Activated CD8-positive, alpha-beta memory T cell treated with anti-CD3 and anti-CD28 coated beads for 48 hours (primary cell): ENCODE measurements around the gene NEURL3.
A peak's percentile ranks its signal among the peaks of the same experiment; 100 is the strongest.
"Not testable (repeated sequence)": the region's sequence is repeated elsewhere in the genome, so short reads cannot be mapped to it uniquely, and the experiment has no call there.

Experiments used
- DNase-seq, 3 experiments: peaks; one replicate each; pipeline ENCODE4 v3.0.0-alpha.2; 2020; ENCODE audit warnings: low read depth in 2 of 3, low spot score in 2 of 3

The NEURL3 gene

DNA sequence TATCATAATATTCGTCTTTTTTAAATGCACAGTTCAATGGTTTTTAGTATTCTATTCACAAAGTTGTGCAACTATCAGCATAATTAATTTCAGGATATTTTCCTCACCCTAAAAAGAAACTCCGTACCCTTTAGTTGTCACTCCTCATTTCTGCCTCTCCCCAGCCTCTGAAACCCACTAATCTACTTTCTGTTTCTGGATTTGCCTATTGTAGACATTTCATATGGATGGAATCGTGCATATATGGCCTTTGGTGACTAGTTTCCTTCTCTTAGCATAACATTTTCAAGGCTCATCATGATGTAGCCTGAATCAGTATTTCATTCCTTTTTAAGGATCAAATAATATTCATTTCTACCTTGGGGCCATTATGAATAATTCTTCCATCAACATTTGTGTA, 18.5 kb downstream of the NEURL3 start:
- DNase-seq = no peak

DNA sequence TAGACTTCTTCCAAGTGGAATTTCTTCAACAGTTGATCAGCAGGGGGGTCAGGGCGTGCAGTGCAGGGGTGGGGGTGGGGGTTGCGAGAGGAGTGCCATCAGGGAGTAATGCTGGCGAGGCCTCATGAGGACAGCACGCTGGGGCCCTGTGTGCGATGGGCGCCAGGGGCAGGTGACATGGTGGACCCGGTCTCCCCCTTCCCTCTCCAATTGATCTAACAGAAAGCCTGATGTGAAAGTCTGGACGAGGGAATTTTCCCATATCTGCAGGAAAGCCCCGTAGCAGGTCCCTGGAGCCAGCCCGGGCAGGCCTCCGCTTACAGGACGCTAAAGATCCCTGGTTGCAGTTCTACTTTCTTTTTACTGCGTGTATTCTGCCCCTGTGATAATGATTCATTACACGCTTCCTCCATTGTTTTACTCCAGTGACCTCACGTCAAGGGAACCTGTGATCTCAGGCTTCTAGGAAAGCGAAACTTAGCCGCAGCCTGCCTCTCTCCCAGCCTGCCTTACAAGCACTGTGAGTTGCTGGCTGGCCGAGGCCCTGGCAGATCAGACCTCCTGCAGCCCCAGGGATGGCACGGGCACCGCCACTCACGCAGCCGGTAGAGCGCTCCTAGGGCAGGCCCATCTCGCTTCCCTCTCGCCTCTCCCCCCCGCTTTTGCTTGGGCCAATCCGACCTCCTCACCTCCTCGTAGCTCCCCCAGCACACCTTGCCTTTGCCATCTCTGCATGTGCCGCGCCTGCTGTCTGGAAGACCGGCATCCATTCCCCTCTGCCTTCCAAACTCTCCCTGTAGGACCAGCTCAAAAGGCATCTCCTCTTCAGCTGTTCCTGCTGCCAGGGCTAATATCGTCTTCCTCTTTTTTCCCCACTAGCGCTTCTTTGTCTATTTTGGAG, 19.2 kb downstream of the NEURL3 start:
- peak in 2 of 3 experiments; percentile 52 to 58 for DNase-seq

DNA sequence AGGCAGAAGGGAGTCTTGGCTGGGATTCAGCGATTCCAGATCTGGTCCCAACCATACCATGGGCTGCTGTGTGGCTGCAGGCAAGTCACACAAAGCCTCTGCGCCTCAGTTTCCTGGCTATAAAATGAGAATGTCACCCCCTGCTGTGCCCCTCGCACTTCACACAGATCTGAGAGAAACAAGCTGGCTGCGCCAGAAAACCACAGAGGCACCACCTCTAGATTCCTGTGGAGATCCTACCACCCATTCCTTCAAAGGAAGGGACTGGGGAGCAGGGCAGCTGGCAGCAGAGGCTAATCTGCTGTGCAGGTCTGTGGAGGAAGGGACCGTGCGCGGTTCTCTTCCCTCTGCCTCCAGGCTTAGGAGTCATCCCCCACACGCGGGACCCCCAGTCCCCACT, 19.8 kb downstream of the NEURL3 start:
- no peak for DNase-seq

DNA sequence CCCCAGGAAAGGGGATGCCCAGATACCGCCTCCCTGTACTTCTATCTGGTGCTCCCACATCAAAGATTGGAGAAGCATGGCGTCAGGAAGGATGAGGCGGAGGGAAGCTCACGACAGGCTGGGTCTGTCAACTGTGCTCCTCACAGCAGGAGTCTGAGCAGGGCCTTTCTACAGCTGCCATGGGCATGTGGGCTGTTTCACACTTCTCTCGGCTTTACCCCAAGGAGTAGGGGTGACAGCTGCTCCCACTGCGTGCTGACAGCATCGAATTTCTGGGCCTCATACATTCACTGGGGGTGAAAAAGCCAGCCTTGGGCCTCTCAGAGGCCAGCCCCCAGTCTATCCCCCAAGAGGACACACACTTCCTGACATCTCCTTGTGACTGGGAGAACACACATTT, 21.1 kb downstream of the NEURL3 start:
- DNase-seq = no peak

- DNase-seq = no peak
Measured at GRCh38 chr2:96477458-96477857, 27.7 kb downstream of the NEURL3 start.

GRCh38 chr2:96471772-96472171, 33.4 kb downstream of the NEURL3 start:
- DNase-seq = no peak

- peak in 2 of 3 experiments; percentile 24 to 54 for DNase-seq
Measured at GRCh38 chr2:96470636-96471035, 34.5 kb downstream of the NEURL3 start.

DNA sequence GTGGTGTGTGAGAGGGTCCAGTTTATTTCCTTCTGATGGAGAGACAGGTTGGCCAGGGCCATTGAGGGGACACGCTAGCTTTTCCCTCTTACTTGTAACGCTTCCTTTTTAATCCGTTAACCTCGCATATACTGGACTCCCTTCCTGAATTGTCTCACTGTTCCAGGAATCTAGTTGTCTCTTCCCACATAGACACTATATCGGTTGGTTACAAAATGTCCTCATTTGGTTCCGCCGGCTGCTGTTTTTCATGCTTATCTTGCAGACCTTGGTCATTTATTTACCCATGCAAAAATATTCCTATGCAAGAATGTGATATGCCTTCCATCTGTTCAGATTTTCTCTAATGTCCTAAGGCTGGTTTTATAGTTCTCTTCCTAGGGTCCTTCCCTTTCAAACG, 35.0 kb downstream of the NEURL3 start:
- DNase-seq = no peak

DNA sequence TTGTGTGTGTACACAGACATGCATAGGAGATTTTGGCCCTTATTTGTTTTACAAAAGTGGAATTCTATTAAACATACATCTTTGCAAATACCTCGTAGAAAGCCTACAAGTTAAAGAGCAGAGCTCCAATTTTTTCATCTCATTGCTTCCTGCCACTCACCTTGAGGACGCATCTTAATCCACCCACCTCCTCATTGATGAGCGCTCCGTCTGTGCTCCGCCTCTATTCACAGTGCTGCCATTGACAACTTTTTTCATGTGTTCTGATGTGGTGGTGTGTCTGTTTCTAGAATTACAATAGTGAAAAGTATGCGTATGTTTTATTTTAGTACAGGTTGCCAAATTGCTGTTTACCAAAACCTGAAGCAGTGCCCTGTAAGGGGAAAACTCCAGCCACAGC, 36.3 kb downstream of the NEURL3 start:
- no peak for DNase-seq

GRCh38 chr2:96464651-96465050, 40.5 kb downstream of the NEURL3 start:
- no peak for DNase-seq

DNA sequence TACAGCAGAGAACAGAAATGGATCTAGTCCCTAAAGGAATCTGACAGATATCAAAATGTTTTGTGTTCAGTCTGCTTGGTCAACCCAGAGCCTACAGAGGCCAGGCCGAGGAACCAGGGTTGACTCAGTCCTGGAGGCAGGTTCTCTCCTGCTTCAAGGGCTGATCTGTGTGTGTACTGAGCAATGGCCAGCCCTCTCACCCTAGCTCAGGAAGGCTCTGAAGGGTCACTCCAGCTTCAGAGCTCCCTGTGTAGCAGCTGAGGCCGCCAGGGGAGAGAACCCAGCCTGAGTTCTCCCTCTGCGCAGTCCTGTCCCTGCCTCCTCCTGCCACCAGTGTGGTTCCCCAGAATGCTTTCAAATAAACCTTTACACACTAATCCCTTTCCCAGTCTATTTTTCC, 41.1 kb downstream of the NEURL3 start:
- no peak for DNase-seq

DNA sequence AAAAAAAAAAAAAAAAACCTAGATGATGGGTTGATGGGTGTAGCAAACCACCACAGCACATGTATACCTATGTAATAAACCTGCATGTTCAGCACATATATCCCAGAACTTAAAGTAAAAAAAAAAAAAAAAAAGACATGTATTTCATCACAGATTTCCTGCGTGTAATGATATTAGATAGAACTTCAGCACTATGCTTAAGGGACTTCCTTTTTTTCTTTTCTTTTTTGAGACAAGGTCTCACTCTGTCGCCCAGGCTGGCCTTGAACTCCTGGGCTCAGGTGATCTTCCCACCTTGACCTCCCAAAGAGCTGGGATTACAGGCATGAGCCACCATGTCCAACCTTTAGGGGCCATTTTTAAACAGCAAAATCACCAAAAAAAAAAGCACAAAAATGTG, 42.0 kb downstream of the NEURL3 start:
- no peak for DNase-seq

DNA sequence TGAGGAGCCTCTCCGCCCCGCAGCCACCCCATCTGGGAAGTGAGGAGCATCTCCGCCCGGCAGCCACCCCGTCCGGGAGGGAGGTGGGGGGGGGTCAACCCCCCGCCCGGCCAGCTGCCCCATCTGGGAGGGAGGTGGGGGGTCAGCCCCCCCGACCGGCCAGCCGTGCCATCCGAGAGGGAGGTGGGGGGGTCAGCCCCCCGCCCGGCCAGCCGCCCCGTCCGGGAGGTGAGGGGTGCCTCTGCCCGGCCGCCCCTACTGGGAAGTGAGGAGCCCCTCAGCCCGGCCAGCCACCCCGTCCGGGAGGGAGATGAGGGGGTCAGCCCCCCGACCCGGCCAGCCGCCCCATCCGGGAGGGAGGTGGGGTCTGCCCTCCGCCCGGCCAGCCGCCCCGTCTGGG, 43.5 kb downstream of the NEURL3 start:
- not testable (repeated sequence) for DNase-seq

- DNase-seq = no peak
Measured at GRCh38 chr2:96452053-96452452, 53.1 kb downstream of the NEURL3 start.

GRCh38 chr2:96449637-96450036, 55.5 kb downstream of the NEURL3 start:
- DNase-seq = no peak

- no peak for DNase-seq
Measured at GRCh38 chr2:96449174-96449573, 56.0 kb downstream of the NEURL3 start.

DNA sequence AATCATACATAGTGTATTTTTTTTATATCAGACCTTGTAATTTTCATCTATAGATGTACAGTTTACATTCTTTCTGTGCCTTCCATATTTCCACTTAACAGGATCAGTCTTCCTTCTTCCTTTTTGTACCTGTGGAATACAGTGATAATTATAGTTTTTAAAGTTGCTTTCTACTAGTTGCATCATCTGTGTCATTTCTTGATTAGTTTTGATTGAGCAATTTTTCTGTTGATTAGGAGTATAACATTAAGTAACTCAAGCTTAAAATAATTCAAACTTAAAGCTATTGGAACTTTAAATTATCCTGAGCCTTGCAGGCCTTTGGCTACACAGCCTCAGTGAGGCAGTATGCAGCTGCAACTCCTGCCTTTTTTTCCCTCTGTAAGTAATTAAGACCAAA, 57.4 kb downstream of the NEURL3 start:
- no peak for DNase-seq
